ENCODE data around the gene WASHC4. TPM values are rescaled to one million over a fixed set of nuclear protein-coding genes. Genes with fewer than 3 reads are reported as not detected.

Gene WASHC4
- total and polyA plus RNA-seq, 4 donors: 11.5 to 59.1 (median 32.6) TPM

- Histone ChIP-seq H3K4me3 (ENCODE audit: low read depth in 1 of 3, low read length in 3 of 3) (no peak overlapping the region), H3K9me3 (ENCODE audit: control insufficient read depth in 4 of 4, low read length in 3 of 4) (no peaks in the 10 kb centered on the region), H3K9ac (ENCODE audit: low read depth in 1 of 2, low read length in 2 of 2) (no peak overlapping the region), H3K36me3 (ENCODE audit: control insufficient read depth in 4 of 4, insufficient read depth in 3 of 4, low read depth in 1 of 4, low read length in 3 of 4) (no peaks in the 10 kb centered on the region), H3K27ac (ENCODE audit: low read depth in 1 of 2, low read length in 2 of 2) (no peak overlapping the region), H3K4me1 (ENCODE audit: control insufficient read depth in 4 of 4, insufficient read depth in 4 of 4, low read length in 3 of 4) (no peaks in the 10 kb centered on the region), H3K27me3 (ENCODE audit: control insufficient read depth in 4 of 4, insufficient read depth in 4 of 4, low read length in 3 of 4) (no peaks in the 10 kb centered on the region)
- no peak for TF ChIP-seq TAF1 (conservative IDR thresholded peaks at IDR 0.05)
- no peak for TF ChIP-seq HNF4G (IDR thresholded peaks at IDR 0.05)
- TF ChIP-seq RXRA (IDR thresholded peaks at IDR 0.05): no peak
- no peak for TF ChIP-seq NR2F2 (IDR thresholded peaks at IDR 0.05)
- no peak for TF ChIP-seq HNF4A (conservative IDR thresholded peaks at IDR 0.05)
- no peak for TF ChIP-seq GABPA (IDR thresholded peaks at IDR 0.05 in 1 of 2, conservative IDR thresholded peaks at IDR 0.05 in 1 of 2)
- no peak for TF ChIP-seq EGR1 (IDR thresholded peaks at IDR 0.05; ENCODE audit: low read depth in 2 of 2)
- TF ChIP-seq RAD21 (IDR thresholded peaks at IDR 0.05): no peak
- TF ChIP-seq MAX (IDR thresholded peaks at IDR 0.05): no peak
- no peak for TF ChIP-seq YY1 (IDR thresholded peaks at IDR 0.05)
- no peak for TF ChIP-seq SP1 (IDR thresholded peaks at IDR 0.05)
- no peak for DNase-seq (ENCODE audit: low spot score)
- 93% methylated on average over 6 of the region's 6 CpGs for WGBS
Observed at GRCh38 chr12:105072888-105073488, 34.5 kb upstream of the WASHC4 start.

- H3K36me3 ChIP-seq (ENCODE audit: control insufficient read depth in 4 of 4, insufficient read depth in 3 of 4, low read depth in 1 of 4, low read length in 3 of 4): no peaks in the 10 kb centered on the region
- H3K9ac ChIP-seq (ENCODE audit: low read depth in 1 of 2, low read length in 2 of 2): no peak overlapping the region
- H3K27me3 ChIP-seq (ENCODE audit: control insufficient read depth in 4 of 4, insufficient read depth in 4 of 4, low read length in 3 of 4): no peaks in the 10 kb centered on the region
- H3K4me1 ChIP-seq (ENCODE audit: control insufficient read depth in 4 of 4, insufficient read depth in 4 of 4, low read length in 3 of 4): no peaks in the 10 kb centered on the region
- H3K9me3 ChIP-seq (ENCODE audit: control insufficient read depth in 4 of 4, low read length in 3 of 4): no peaks in the 10 kb centered on the region
- TF ChIP-seq TAF1 (conservative IDR thresholded peaks at IDR 0.05) (no peak), EGR1 (IDR thresholded peaks at IDR 0.05; ENCODE audit: low read depth in 2 of 2) (no peak), JUND (IDR thresholded peaks at IDR 0.05) (no peak), FOXA1 (IDR thresholded peaks at IDR 0.05) (no peak), YY1 (IDR thresholded peaks at IDR 0.05) (no peak), FOXA2 (IDR thresholded peaks at IDR 0.05) (no peak), NR2F2 (IDR thresholded peaks at IDR 0.05) (no peak), RXRA (IDR thresholded peaks at IDR 0.05) (no peak), SP1 (IDR thresholded peaks at IDR 0.05) (no peak), CTCF (IDR thresholded peaks at IDR 0.05; ENCODE audit: low read depth, low read length, missing input control) (no peak), ZBTB33 (IDR thresholded peaks at IDR 0.05) (no peak), RAD21 (IDR thresholded peaks at IDR 0.05) (no peak), MAX (IDR thresholded peaks at IDR 0.05) (no peak), ATF3 (IDR thresholded peaks at IDR 0.05) (no peak), HNF4G (IDR thresholded peaks at IDR 0.05) (no peak), HNF4A (conservative IDR thresholded peaks at IDR 0.05) (no peak), REST (IDR thresholded peaks at IDR 0.05) (no peak), GABPA (IDR thresholded peaks at IDR 0.05 in 1 of 2, conservative IDR thresholded peaks at IDR 0.05 in 1 of 2) (no peak)
- no peak overlapping the region for H3K4me3 ChIP-seq (ENCODE audit: low read depth in 1 of 3, low read length in 3 of 3)
- no peak for DNase-seq (ENCODE audit: low spot score)
- H3K27ac ChIP-seq (ENCODE audit: low read depth in 1 of 2, low read length in 2 of 2): no peak overlapping the region
- WGBS: 95% methylated on average over 1 of the region's 1 CpG
Observed at GRCh38 chr12:105076098-105076497, 31.4 kb upstream of the WASHC4 start.
